ENCODE results near the gene SPG7. TPM values are rescaled to one million over a fixed set of nuclear protein-coding genes. Genes with fewer than 3 reads are reported as not detected.

The SPG7 gene
- total RNA-seq, 1 donor from 2014 or later: 98.8 TPM

DNA sequence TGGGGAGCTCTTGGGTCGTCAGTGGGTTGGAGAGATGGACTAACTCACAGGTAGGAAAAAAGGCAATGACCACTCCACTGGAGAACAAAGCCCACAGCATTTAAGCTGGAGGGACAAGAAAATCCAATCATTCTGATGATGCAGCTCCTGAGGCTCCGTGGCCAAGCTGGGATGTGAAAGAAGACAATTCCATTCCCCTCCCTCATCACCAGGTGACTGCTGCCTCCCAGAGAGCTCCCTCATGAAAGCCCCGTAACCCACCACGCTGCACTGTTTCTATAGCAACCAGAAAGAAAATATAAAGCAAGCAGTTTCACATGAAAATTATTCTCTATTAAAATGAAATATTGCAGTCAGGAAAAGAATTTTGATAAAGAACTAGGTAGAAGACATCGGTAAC, 33.1 kb upstream of the SPG7 start:
- Histone ChIP-seq H3K4me3 (no peak overlapping the region), H3K4me1 (peaks cover 97% of the 10 kb centered on the region), H3K36me3 (no peaks in the 10 kb centered on the region), H3K27ac (no peak overlapping the region), H3K9me3 (no peaks in the 10 kb centered on the region), H3K27me3 (ENCODE audit: low read depth) (no peaks in the 10 kb centered on the region)
- intact Hi-C loops (cut with DNase I): no loop called here
- TF ChIP-seq, protein P1, sequence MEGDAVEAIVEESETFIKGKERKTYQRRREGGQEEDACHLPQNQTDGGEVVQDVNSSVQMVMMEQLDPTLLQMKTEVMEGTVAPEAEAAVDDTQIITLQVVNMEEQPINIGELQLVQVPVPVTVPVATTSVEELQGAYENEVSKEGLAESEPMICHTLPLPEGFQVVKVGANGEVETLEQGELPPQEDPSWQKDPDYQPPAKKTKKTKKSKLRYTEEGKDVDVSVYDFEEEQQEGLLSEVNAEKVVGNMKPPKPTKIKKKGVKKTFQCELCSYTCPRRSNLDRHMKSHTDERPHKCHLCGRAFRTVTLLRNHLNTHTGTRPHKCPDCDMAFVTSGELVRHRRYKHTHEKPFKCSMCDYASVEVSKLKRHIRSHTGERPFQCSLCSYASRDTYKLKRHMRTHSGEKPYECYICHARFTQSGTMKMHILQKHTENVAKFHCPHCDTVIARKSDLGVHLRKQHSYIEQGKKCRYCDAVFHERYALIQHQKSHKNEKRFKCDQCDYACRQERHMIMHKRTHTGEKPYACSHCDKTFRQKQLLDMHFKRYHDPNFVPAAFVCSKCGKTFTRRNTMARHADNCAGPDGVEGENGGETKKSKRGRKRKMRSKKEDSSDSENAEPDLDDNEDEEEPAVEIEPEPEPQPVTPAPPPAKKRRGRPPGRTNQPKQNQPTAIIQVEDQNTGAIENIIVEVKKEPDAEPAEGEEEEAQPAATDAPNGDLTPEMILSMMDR (IDR thresholded peaks at IDR 0.05): no peak
- DNase-seq: no peak
- ATAC-seq: no peak

DNA sequence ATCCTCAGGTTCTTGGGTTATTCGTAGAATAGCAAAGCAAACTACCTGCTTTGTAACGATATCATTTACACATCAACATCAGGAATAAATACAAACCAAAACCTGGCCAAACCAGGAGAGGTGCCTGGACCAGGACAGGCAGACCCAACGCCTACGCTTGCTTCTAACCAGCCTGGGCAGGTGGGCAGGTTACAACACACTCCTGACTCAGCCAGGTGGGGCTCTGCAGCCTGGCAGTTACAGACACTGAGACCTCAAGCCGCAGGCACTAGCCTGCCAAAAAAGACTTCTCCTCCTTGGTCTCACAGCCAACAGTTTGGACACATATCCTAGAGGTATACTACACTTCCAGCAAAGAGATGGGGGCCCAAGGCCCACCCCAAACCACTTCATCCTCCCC, 31.8 kb upstream of the SPG7 start:
- H3K4me3 ChIP-seq: no peak overlapping the region
- no peak for DNase-seq
- H3K4me1 ChIP-seq: peaks cover 97% of the 10 kb centered on the region
- TF ChIP-seq, protein P1 (IDR thresholded peaks at IDR 0.05): no peak
- intact Hi-C loops (cut with DNase I): no loop called here
- peak in 1 of 2 donors; percentile 28 for ATAC-seq
- no peaks in the 10 kb centered on the region for H3K27me3 ChIP-seq (ENCODE audit: low read depth)
- H3K9me3 ChIP-seq: no peaks in the 10 kb centered on the region
- H3K27ac ChIP-seq: no peak overlapping the region
- H3K36me3 ChIP-seq: no peaks in the 10 kb centered on the region

DNA sequence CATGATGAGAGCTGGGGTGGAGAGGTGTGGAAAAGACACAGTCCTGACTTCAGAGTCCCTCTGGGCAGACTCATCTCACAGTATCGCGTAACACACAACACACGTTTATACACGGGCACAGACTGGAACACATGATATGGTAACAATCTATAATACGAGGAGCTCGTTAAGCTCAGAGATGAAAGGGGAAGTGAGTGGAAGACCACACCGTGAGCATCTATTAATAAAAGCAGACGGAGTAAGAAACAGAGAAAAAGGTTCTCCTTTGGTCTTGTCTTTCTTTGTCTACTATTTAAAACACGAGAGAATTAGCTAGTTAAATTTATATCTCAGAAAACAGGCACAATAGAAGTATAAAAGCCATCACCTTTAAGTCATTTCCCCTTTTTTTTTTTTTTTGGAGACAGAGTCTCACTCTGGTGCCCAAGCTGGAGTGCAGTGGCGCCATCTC, 31.4 kb upstream of the SPG7 start:
- H3K27ac ChIP-seq: no peak overlapping the region
- H3K27me3 ChIP-seq (ENCODE audit: low read depth): no peaks in the 10 kb centered on the region
- intact Hi-C loops (cut with DNase I): no loop called here
- H3K36me3 ChIP-seq: no peaks in the 10 kb centered on the region
- H3K4me3 ChIP-seq: no peak overlapping the region
- TF ChIP-seq, protein P1 (IDR thresholded peaks at IDR 0.05): no peak
- DNase-seq (no peak), ATAC-seq (no peak)
- H3K4me1 ChIP-seq: peaks cover 97% of the 10 kb centered on the region
- no peaks in the 10 kb centered on the region for H3K9me3 ChIP-seq

DNA sequence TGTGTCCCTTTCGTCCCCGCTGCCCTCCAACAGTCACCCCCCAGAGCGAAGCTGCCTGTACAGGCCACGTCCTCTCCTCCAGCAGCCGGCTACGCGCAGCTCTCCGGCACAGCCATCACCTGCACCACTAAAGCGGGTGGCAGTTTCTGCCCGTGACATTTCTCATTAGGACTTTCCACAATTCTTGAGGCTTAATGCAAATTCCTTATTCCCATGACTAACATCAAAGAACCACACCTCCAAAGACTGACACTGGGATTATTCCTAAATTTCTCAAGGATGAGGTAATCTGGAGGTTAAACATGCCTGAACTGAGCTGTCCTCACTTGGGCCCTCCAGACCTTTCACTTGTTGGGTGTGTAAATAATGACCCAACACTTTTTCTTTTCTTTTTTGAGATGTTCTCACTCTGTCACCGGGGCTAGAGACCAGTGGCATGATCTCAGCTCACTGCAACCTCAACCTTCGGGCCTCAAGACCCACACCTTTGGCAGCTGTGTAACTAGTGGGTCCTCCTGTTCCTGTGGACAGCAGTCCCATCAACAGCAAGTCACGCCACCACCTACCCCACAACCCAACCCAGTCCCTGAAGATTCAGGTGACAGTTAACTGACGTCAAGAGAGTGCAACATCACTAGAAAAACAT, 29.5 kb upstream of the SPG7 start:
- ATAC-seq (peak in 1 of 2 donors; percentile 42), DNase-seq (no peak)
- no peak overlapping the region for H3K27ac ChIP-seq
- TF ChIP-seq, protein P1 (IDR thresholded peaks at IDR 0.05): no peak
- no peaks in the 10 kb centered on the region for H3K9me3 ChIP-seq
- no peaks in the 10 kb centered on the region for H3K36me3 ChIP-seq
- H3K4me1 ChIP-seq: peaks cover 97% of the 10 kb centered on the region
- no peaks in the 10 kb centered on the region for H3K27me3 ChIP-seq (ENCODE audit: low read depth)
- no peak overlapping the region for H3K4me3 ChIP-seq
- intact Hi-C loops (cut with DNase I): no loop called here

DNA sequence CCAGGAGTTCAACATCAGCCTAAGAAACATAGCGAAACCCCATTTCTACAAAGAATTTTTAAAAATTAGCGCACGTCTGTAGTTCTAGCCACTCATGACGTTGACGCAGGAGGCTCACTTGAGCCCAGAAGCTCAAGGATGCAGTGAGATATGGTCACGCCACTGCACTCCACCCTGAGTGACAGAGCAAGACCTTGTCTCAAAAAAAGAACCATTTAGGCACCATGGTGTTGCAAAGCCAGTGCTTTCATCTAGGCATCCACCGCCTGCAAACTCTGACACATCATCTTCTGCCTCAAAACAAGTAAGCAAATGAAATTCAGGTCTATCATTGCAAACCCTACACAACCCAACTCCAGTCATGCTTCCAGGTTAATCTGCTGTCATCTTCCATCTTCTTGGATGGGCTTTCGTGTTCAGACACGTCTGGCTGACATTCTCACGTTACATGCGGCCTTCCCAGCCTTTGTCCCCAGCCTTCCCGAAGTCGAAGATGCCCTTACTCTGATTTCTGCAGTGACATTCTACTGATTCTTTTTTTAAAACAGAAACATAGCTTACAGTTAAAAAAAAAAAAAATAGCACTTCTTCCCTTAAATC, 26.7 kb upstream of the SPG7 start:
- no peaks in the 10 kb centered on the region for H3K36me3 ChIP-seq
- H3K27me3 ChIP-seq (ENCODE audit: low read depth): no peaks in the 10 kb centered on the region
- no peak overlapping the region for H3K4me3 ChIP-seq
- ATAC-seq (no peak), DNase-seq (no peak)
- TF ChIP-seq, protein P1 (IDR thresholded peaks at IDR 0.05): no peak
- no peaks in the 10 kb centered on the region for H3K9me3 ChIP-seq
- peaks cover 97% of the 10 kb centered on the region for H3K4me1 ChIP-seq
- H3K27ac ChIP-seq: no peak overlapping the region
- intact Hi-C loops (cut with DNase I): no loop called here
